T-helper 2 cell (primary cell): Measurements from ENCODE around the gene PAQR5.
"Not testable (repeated sequence)": the region's sequence is repeated elsewhere in the genome, so short reads cannot be mapped to it uniquely, and the experiment has no call there.

Experiments
- DNase-seq, 5 experiments: peaks; one replicate each; pipeline versions ENCODE4 v3.0.0 to v3.0.0-alpha.2; 2012 to 2022

PAQR5 gene

DNA sequence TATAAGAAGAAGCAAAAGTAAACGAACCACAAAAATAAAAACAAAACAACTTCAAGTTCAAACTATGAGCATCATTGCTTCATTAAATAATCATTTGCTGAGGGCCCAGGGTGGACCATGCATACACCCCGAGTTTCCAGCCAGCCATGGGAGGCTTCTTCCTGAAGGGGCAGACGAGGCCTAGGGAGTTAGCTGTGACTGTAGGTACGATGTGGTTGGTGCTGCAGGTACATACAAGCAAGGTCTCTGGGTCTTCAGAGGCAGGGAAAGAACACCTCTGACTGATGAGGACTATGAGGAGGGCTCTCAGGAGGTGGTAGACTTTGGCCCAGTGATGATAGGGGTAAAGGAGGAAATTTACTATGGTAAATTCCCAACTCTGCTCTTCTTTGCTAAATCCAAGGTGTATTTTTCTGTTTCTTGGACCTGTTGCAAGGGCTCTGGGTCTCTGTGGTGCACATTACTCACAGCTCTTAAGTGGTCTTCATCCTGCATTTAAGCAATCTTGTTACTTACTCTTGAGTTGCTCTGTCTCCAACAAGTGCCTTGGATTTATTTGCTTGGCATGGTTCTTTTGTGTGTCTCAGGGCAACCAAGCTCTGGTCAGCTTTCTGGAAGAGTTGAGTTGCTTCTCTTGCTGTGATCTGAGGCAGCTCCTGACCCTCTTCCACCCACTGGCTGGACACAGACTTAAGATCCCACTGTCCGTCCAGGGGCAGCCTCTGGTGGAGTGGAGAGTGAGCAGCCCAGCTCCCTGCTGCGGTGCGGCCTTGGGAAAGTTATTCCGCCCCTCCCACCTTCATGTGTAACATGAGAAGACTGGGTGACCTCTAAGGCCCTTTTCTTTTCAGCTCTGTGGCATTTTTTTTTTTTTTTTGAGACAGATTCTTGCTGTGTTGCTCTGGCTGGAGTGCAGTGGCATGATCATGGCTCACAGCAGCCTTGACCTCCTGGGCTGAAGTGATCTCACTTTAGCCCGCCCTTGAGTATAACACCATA is 59.4 kb downstream of the PAQR5 start:
- no peak for DNase-seq

DNA sequence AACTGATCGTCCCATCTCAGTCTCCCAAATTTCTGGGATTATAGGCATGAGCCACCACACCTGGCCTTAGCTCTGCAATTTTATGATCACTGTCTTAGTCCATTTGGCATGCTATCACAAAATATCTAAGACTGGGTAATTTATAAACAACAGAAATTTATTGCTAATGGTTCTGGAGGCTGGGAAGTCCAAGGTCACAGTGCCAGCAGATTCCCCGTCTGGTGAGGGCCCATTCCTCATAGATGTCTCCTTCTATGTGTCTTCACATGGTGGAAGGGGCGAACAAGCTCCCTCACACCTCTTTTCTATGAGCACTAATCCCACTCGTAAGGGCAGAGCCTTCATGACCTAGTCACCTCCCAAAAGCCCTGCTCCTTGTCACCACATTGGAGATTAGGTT is 60.1 kb downstream of the PAQR5 start:
- DNase-seq, result no peak

DNA sequence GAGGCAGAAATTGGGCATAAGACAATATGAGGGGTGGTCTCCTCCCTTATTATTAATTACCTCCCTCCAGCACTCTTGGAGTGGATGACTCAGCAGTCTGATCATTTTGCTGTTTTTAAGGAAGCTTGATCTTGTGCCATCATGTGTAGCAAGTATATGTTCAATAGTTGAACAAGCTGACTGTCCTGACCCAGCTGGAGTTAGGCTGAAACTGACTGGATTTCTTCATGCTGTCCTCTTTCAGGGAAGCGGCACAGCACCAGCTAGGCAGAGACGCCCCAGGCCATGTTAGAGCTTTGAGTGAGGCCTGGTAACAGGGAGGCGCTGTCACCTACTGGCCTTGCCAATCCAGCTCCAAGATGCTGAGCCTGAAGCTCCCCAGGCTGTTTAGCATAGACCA is 61.0 kb downstream of the PAQR5 start:
- DNase-seq, result no peak

DNA sequence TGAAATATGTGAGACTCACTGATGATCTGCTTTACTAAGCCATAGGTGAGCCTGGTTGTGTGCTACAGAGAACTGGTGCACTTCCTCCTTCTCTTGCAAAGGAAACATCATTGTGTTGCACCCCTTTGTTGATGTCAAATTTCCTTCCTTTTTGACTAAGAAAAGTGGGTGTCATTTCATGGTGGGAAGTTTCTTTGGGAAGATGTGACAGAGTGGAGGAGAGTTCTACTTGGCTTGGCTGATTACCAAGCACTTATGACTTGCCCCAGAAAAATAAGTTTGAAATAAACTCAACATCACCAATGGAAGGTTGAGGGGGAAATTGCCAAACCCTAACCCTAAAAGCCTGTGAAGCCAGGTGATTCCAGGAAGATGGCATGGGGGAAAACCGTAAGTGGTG is 61.9 kb downstream of the PAQR5 start:
- no peak for DNase-seq

DNA sequence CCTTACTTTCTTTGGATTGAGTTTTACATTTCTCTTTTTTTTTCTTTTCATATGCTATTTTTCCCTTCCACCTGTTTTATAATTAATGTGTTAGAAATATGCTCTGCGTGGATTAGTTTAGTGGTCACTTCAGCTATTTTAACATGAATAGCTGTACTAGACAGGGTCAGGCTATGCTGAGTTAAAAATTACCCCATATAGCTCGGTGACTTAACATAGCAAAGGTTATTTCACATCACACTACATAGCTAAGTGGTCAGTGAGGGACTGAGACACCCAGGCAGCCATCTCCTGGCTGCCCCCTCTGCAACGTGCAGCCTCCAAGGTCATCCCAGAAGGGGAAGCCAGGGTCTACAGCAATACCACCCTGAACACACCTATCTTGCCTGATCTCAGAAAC is 68.5 kb downstream of the PAQR5 start:
- no peak for DNase-seq

DNA sequence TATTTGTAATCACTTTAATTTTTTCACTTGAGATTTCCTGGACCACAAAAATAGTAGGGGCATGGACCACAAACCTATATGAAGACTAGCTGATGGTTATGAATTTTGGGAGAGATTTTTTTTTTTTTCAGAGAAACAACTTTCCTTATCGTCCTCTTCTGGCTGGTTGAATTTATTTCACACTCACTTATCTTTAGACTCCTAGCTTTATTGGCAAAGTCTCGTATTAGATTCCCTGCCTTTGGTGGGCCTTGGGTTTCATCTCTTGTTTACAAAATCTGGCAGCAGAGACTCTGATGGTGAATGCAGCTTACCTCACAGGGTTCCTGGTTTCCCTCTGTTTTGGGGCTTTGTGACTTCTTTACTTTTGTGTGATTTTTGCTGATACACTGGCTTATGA is 70.9 kb downstream of the PAQR5 start:
- no peak for DNase-seq

DNA sequence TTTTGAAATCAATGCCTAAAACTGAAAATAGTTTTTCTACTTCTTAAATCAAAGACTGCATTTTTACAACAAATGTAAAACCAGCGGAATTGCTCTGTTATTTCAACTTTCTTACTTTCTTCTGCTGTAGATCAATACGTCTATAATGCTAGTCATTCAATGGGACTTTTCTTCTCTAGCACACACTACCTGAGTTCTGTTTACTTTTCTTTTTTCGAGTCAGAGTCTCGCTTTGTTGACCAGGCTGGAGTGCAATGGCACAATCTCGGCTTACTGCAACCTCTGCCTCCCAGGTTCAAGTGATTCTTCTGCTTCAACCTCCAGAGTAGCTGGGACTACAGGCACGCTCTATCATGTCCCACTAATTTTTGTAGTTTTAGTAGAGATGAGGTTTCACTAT is 74.7 kb downstream of the PAQR5 start:
- DNase-seq, result no peak

DNA sequence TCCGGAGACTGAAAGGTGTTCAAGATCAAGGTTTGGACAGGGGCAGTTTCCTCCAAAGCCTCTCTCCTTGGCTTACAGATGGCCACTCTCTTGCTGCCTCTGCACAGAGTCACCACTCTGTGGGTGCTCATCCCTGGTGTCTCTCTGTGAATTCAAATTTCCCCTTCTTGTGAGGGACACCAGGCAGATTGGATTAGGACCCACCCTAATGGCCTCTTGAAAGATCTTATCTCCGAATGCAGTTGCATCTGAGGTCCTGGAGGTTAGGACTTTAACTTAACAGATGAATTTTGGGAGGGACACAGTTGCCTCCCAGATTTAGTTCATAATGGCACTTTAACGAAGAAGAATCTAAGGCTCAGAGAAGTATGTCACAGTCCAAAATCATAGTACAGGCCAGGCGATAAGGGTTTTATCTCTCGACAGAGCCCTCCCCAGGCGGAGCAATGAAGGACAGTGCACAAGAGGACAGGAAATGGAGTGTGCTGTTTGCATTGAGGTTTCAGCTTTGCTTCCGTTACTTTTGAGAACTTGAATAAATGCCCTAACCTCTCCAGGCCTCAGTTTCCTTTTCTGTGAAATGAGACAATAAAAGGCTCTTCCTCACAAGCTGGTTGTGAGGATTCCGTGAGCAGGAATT is 76.6 kb downstream of the PAQR5 start:
- no peak for DNase-seq

DNA sequence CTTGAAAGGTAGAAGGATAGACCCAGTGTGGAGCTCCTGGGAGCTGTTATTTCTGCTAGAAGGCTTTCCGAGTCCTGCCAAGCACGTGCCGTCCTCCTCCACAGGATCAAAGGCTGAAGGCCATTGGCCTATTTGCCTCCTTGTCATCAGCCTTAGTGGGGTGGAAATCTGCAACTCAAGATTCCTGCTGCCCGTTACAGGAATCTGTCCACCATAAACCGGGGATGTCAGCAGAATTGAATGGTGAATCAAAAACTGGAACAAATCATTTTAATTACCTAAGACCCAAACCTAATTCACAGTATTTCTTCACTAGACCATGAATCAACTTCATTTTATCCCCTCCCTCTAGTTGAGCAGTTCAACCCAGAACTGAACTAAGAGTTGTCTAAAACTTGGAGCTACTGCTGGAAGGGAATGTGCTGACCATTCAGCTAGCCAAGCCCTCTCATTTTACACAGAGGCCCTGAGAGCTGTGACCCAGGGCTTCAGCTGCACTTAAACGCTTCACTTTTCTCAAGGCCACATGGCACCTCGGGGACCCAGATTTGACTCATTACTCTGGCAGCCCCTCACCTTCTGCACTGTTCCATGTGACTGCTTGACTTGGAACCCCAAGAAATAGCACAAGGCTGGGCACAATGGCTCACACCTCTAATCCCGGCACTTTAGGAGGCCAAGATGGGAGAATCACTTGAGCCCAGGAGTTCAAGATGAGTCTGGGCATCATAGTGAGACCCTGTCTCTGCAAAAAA is 78.7 kb downstream of the PAQR5 start:
- no peak for DNase-seq

DNA sequence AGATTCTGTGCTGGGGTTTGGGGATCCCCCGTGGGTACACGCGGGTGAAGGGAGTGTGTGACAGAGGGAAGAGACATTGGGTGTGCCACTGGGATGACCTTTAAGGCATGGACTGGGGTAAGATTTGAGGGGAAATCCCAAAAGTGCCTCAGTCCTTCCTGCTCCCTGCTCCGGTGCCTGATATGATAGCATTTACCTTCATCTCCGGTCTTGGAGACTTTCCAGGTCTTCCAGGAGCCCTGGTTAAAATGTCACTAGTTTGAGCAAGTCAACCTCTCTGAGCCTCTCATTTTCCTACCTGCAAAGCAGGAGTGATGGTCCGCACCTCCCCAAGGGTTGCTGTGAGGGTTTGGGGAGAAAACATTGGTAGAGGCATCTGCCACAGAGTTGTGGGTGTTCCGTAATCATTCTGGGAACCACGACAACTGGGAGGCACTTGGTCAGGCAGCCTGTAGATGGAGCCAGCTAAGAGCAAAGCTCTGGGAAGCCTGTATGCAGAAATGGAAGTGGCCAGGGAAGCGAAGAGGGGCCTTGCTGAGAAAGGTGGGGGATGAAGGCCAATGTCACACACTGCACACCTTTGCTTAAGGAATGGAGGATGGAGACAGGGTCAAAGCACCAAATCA is 81.5 kb downstream of the PAQR5 start:
- DNase-seq, result no peak

DNA sequence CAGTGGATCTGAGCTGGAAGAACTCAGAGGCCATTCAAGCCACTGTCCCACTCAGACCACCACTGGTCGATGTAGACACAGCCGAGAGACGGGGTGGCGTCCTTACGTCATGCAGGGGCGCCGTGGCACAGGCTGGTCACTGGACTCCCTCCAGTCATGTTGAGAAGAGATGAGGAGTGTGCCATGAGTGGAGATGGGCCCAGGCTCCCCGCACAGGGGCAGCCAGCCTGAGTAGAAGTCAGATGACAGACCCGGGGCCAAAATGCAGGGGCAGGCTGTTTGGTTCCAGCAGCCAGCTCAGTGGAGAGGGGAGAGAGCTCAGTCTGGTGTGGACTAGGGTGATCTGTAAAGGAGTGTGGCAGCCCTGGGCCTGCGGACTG is 82.0 kb downstream of the PAQR5 start:
- no peak for DNase-seq

DNA sequence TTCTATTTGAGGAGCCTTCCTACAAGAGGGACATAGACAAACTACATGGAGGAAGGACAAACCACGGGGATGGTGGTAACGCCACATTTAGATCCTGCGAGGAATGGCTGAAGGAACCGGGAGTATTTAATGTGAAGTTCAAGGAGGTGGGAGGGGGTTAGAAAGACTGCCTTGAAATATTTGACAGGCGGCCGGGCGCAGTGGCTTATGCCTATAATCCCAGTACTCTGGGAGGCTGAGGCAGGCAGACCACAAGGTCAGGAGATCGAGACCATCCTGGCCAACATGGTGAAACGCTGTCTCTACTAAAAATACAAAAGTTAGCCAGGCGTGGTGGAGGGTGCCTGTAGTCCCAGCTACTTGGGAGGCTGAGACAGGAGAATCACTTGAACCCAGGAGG is 83.5 kb downstream of the PAQR5 start:
- DNase-seq, result not testable (repeated sequence)

DNA sequence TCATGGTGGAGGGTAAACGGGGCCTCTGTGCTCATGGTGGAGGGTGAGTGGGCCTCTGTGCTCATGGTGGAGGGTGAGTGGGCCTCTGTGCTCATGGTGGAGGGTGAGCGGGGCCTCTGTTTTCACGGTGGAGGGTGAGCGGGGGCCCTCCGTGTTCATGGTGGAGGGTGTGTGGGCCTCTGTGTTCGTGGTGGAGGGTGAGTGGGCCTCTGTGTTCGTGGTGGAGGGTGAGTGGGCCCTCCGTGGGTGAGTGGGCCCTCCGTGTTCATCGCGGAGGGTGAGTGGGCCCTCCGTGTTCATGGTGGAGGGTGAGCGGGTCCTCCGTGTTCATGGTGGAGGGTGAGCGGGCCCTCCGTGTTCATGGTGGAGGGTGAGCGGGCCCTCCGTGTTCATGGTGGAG is 85.4 kb downstream of the PAQR5 start:
- not testable (repeated sequence) for DNase-seq

DNA sequence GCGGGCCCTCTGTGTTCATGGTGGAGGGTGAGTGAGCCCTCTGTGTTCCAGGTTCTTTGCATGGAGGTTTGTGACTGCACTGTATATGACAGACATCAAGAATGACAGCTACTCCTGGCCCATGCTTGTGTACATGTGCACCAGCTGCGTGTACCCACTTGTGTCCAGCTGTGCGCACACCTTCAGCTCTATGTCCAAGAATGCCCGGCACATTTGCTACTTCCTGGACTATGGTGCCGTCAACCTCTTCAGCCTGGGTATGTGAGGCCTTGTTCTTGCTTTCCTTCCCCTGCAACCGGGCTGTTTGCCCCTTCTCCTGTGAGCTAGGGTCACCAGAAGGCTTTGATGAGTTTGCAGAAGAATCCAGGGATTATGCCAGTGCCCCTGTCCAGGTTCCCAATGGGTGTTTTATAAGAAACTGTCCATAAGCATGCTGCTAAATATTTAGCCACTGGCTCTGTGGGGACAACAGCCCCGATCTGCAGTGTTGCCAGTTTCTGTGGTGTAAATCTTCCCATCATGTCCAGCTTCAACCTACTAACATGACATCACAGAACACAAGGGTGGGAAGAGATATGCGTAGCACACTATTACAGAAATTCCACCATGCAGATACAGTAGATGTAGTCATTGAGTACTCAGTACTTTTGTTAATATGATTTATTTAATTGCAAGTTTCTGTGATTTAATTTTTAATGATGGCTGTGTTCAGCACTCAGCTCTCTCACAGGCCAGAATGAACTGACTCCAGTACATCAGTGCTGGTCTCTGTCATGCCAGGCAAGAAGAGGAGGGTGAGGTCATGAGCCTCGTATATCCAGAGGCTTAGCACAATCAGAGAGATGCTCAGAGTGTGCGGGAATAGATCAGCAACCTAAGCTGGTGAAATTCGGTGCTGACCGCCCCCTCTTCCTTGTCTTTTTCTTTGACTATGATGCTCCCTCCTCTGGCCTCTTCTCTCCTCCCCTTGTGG is 86.2 kb downstream of the PAQR5 start:
- DNase-seq, result no peak

DNA sequence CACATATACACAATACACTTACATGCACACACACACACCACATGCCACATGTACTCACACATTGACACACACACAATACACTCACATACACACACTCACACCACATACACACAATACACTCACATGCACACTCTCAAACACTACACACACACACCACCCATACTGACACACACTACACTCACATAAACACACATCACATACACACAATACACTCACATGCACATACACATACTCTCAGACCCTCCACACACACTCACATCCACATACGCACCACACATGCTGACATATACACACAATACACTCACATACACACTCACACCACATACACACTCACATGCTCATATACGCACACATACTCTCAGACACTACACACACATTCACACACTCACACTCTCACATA is 87.1 kb downstream of the PAQR5 start:
- DNase-seq, result no peak

DNA sequence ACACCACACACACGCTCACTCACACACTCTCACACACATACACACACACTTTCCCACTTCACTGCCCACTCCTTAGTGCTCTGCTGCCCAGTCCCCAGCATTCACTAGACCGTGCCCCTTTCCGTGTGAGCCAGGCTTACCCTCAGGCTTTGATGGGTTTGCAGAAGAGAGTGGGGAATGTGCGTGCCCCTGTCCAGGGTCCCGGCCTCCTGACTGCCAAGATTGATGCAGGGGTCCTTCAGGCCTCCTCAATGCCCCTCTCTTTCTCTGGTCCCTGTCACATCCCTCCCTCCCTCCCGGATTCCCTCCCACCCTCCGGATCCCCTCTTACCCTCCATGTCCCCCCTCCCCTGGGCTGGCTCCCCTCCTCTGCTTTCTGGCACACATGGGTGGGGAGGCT is 87.6 kb downstream of the PAQR5 start:
- DNase-seq, result no peak

DNA sequence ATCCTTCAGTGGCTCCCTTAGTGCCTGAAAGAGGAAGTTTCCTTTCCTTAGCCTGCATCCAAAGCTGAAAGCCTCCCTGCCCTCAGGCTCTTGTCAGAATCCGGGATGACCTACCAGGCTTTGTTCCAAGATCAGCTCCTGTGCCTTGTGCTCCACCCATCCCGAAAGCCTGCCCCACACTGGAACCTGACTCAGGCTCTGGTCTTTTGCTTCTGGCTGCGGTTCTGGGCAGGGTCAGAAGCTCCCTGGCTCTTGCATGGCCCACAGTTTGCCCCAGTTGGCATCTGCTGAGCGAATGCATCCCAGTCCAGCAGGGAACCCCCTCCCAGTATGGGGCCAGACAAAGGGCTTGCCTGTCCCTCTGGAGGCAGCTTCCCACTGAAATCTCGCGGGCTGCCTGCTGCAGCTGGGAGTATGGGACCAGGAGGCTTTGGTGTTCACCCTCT is 89.6 kb downstream of the PAQR5 start:
- no peak for DNase-seq

DNA sequence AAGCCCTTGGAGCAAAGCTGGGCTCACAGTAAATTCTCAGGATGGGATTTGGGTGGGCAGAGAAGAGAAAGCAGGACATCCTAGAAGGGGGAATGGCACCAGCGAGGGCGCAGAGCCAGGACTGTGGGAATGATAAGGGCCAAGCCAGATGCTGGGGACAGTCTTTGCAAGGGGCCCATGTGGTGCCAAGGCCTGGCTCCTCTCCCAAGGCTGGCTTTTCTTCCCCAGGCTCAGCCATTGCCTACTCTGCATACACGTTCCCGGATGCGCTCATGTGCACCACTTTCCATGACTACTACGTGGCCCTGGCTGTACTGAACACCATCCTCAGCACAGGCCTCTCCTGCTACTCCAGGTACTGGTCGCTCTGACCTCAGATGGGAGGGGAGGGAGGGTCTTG is 90.7 kb downstream of the PAQR5 start:
- DNase-seq, result no peak

DNA sequence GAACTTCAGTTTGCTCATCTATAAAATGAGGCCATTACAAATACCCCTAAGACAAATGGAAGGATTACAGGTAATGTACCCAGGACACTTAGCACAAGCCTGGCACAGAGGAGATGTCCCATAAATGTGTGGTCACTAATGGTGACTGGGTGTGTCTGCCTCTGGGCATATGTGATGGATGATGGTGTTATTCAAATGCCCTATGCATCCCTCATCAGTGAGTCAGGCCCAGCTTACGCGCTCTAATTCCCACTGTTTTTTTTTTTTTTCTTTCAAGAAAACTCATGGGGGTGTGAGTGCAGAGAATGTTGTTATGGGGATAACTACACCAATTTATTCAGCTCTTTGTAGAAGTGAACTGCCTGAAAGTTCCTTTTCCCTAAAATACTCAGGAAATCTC is 91.9 kb downstream of the PAQR5 start:
- DNase-seq, result no peak

DNA sequence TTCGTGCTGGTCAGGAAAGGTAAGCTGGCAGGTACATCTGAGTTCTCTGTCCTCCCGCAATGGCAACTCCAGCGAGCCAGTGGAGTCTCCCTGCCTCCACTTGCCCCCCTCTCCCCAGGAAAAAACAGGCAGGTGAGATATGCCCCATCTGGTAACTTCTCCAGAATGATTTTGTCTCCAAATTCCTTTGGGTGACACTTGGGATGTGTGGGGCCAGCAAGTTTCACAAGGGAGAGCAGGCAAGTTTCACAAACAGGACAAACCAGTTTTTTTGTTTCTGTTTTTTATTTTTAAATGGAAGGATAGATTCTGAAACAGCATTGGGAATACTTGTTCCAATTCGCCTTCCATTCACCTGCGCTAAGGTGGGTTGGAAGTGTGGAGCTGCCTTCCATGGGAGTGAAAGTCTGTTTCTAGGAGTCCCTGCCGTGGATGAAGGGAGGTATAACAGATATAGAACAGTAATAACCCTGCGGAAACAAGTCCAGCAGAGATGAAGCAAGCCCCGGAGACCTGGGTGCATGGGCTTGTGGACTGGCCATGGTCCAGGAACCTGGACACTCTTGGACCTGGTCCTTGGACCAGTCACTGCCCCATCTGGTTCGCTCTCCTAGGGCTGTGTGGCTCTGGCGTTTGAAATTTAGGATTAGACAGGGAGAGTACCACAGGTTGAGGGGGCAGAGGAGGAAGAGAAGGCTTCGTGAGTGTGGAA is 92.5 kb downstream of the PAQR5 start:
- no peak for DNase-seq

DNA sequence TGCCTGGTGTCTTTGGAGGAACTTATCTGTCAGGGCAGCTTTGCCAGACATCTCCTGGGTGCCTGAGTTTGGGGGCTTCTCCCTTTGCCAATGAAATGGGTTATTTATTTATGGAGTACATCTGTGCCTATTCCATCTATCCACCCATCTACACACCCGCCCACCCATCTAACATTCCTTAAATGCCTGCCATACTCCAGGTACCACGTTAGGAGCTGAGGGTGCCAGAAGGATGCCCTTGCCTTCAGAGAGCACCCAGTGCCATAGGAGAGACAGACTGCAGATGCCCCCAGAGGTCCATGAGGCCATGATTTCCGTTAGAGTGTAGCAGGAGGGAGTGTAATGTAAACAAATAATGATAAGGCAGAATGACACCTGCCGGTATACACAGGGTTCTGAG is 93.6 kb downstream of the PAQR5 start:
- DNase-seq, result no peak
